Islet precursor cell (in vitro differentiated cells): Measurements from ENCODE around the gene ZKSCAN3.
"Not testable (repeated sequence)": the region's sequence is repeated elsewhere in the genome, so short reads cannot be mapped to it uniquely, and the experiment has no call there.

Experiments used
- DNase-seq: peaks from one replicate; pipeline ENCODE4 v3.0.0-alpha.2; 2018

ZKSCAN3 gene

DNA sequence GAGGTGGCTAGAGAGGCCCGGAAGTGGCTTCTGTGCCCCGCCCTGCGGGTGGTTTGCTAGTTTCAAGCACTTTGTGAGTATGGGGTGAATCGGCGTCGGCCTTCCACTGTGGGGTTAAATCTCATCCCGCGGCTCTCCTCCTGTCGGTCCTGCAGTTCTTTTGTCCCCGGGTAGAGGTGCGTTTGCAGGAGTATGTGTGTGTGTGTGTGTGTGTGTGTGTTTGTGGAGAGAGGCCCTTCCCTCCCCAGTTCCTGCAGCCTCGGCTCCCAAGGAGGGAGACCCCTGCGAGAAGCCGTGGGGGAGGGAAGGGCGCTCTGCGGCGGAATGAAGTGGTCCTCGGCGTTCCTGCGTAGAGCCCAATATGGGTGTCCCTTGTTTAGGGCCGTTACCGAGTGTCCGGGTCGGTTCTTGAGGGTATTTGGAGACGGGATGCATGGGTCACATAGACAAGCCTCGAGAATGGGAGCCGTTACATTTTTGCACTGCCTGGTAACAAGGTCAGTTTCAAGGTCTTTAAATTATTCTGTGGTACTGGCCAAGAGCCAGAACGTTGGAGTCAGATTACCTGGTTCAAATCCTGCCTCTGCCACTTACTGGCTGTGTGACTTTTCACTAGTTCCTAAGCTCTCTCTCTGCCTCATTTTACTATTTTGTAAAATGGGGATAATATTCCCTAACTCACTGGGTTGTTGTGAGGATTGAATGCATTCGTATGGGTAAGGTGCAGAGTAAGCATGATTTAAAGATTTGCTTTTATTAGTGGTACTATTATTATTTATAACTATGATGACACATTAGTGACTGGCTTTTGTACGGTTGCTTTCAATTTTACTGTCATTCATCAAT is at the start of gene ZKSCAN3:
Gene ZKSCAN3 (plus strand): TSS at position 56 of the 846 bp plus-strand sequence. CDS start 9,640 bp downstream, outside the sequence.
- DNase-seq = peak; percentile 91

DNA sequence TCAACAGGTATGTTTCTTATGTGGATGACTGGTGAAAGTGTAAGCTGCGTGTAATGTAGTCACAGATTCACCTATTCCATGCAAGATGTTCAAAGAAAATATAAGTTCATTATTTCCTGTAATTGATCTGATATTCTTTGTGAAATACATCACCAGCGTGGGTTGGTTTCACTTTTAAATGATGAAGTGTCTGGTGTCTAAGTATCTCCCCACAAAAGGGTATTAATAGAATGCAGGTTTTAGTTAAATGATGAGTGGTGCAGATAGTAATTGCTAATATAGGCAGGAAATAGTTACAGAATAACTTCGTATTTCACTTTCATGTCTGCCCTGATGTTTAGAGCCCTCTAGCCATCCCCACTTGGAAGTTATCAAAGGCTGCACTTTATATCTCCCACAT is 46.2 kb upstream of the ZKSCAN3 start:
- no peak for DNase-seq

DNA sequence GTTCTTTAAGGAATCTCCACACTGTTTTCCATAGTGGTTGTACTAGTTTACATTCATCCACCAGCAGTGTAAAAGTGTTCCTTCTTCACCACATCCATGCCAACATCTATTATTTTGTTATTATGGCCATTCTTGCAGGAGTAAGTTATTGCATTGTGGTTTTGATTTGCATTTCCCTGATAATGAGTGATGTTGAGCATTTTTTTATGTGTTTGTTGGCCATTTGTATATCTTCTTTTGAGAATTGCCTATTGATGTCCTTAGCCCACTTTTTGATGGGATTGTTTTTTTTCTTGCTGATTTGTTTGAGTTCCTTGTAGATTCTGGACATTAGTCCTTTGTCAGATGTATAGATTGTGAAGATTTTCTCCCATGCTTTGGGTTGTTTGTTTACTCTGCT is 43.4 kb upstream of the ZKSCAN3 start:
- not testable (repeated sequence) for DNase-seq

DNA sequence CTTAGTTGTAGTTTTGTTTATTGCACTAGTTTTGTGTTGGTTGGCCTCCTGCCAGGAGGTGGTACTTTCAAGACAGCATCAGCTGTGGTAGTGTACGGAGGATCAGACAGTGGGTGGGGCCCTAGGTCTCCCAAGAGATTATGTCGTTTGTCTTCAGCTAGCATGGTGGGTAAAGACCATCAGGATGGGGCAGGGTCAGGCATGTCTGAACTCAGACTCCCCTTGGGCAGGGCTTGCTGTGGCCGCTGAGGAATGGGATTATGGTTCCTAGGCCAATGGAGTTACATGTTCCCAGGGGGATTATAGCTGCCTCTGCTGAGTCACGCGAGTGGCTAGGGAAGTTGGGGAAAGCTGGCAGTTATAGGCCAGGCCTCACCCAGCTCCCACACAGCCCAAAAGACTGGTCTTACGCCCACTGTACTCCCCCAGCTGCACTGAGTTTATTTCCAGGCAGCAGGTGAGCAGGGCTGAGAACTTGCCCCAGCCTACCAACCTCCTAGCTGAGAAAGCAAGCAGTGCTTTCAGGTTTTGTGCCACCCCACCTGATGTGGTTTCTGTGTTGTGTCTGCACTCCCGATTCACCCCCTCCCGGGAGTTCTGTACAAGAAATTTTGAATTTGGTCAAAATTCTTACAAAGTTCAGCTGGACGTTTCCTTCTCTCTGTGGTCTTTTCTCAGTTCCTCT is 38.5 kb upstream of the ZKSCAN3 start:
- DNase-seq = no peak

DNA sequence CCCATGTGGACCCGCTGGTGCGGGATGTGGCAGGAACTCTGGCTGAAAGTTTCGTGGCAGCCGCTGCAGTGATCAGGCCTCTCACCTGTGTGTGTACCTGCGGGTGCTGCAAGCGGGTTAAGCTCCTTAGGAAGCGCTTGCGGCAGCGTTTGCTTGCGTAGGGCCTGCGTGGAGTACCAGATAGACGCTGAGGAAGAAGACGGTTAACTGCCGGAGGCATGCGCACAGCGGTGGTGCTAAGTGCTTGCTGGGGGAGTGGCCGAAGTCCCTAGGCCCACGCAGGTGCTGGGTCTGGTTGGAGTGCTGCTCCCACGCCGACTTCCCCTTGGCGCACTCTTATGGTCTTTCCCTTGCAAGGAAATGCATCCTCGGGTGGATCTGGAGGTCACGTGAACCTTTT is 36.8 kb upstream of the ZKSCAN3 start:
- DNase-seq = no peak

DNA sequence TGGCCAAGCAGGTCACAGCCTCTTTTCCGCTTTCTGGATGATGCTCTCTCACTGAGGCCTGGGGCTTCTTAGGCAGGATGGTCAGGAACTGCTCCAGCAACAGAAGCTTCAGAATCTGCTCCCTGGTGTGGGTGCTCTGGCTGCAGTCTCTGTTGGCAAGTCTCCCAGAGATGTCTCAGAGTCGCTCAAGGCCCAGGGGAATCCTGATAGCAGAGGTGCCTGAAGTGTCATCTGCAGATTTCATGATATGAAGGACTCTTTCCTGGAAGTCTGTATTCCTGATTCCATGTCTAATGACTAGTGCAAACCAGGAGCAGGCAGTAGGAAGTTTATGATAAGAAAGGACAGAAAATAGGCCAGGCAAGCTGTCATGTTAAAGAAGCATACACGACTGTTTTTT is 34.1 kb upstream of the ZKSCAN3 start:
- no peak for DNase-seq

DNA sequence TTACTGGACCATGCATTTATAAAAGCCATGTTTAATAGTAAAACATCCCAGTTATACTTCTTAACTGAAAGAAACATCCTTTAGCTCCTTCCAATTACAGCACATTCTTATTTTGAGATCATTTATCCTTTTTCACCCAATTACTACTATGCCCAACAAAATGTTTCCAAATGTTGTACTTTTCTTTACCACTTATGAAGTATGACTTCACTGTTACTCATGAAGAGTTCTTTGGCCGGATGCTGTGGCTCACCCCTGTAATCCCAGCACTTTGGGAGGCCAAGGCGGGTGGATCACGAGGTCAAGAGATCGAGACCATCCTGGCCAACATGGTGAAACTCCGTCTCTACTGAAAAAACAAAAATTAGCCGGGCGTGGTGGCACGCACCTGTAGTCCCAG is 31.9 kb upstream of the ZKSCAN3 start:
- DNase-seq = not testable (repeated sequence)

DNA sequence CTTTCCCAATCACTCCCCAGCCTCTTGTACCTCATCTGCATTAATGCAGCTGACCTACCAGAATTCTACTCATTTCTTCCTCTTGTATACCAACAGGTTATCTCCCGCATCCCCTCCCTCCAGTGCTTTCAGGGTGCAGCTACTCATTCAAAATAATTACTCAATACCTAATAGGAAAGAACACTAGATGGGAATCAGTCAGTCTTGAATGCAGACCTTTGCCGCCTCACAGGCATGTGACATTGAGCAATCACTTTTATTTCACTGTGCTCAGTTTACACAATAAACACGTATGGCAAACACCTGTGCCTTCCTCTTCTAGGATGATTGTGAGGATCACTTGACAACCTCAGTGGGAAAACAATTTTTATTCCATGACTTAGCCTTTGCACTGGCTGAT is 27.1 kb upstream of the ZKSCAN3 start:
- DNase-seq = no peak

DNA sequence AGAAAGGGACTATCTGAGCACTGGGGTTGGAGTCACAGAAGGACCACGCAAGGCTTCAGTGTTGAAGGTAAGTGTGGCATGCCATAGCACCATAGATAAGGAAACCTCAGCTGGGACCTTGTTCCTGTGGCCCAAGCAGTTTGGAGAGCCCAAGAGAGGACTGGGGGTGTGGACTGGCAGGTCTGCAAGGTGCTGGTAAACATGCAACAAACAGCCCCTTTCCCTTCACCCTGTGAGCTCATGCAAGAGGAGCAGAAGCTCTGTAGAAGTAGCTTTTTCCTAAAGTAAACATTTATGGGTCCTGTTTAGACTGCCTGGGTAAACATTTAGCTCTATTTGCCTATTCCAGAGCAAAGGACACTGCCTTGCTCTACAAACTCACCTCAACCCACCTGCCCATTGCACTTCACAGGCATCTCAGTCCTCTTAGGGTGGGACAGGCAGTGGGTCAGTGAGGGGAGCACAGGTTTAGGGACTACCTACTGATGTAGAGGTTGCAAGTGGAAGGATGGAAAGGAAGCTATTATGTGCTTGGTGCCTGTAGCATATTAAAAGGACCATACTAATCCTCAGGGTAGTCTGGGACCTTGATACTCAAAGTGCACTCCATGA is 25.8 kb upstream of the ZKSCAN3 start:
- no peak for DNase-seq

DNA sequence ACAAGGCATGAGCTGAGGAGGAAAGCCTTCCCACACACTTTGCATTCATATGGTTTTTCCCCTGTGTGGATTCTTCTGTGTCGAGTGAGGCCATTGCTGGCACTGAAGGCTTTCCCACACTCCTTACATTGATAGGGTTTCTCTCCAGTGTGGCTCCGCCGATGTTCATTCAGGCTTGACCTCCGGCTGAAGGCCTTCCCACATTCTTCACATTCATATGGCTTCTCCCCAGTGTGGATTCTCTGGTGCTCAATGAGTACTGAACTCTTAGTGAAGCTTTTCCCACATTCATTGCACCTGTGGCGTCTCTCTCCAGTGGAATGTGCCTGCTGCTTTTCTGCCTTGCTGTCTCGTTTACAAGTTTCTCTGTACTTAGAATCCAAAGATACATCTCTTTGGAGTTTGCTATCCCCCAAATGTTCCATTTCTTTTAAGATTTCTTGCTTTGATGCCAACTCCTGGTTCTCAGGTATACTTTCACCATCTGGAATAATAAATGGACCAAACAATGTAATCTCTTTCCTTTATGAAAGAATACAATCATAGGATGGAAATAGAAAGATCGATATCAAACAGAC is 23.3 kb upstream of the ZKSCAN3 start:
- no peak for DNase-seq

DNA sequence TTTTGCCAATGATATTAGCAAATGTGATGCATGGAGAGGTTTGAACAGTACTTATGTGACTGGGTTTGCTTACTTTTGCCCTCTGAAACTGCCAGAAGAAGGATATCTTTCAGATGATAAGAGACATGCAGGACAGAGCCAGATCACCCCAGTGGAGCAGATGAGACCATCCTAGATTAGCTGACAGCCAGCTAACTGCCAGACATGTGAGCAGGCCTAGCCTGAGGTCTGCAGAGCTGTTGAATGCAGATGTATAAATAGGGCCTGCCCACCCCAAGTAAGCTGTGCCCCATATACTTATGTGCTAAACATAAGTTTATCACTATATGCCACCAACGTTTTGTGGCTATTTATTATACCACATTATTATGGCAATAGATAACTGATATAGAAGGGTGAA is 19.7 kb upstream of the ZKSCAN3 start:
- no peak for DNase-seq

DNA sequence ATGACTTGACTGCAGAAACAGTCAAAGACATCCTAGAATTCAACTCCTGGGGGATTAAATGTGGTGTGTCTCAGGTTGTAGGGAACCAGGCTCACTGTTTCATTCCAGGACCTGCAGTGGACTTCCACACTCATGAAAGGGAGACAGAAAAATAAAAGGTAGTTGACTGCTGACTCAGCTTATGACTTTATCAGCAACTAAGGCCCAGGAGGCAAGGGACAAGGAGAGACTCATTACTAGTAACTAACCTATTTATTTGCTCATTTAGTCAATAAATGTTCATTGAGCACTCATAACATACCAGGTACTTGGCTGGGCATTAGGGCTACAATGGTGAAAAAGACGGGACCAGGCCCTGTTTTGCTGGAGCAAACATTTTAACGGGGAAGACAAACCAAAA is 16.7 kb upstream of the ZKSCAN3 start:
- no peak for DNase-seq

DNA sequence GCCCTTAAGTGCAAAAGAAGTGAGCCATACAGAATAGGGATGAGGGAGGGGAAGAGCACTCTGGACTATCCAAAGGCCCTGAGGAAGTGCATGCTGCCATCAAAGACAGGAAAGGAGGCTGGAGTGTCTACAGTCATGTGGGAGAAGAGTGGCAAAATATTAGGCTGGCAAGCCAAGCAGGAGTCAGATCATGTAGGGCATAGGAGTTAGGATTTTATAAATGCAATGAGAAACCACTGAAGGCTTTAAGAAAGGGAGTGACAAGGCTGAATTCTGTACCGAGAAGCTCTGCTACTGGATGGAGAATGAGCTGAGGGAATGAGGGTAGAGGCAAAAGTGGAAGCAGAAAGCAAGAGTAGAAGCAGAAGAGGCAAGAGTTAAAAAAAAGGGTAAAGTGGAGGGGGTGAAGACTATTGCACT is 16.1 kb upstream of the ZKSCAN3 start:
- DNase-seq = no peak

DNA sequence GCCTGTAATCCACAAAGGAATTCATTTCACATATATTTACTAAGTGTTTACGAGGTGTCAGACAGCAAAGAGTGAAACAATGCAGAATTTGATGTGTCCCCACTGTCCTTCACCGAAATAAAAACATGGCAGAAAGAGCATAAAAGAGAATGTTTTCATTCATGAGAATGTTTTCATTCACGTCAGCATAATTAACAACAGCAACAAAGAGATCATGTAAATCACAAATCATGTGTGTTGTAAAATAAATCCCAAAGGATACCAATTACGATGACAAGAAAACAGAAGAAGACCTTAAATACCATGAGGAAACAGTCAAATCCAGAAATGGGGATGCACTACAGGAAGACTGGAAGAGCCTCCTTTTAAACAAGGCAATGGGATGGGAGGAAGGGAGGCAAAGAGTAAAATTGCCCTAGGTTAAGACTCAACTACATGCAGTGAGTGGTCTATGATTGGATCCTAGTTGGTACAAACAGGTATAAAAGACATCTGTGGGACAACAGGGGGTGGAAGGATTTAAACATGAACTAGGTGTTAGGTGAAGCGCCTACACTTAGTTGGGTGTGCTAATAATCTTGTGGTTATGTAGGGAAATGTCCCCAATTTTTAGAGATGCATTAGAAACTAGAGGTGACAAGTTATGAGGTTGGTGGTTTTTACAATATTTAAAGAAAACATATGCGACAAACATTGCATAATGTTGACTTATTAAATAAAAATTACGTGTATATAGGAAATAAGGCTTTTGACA is 15.3 kb upstream of the ZKSCAN3 start:
- DNase-seq = no peak

DNA sequence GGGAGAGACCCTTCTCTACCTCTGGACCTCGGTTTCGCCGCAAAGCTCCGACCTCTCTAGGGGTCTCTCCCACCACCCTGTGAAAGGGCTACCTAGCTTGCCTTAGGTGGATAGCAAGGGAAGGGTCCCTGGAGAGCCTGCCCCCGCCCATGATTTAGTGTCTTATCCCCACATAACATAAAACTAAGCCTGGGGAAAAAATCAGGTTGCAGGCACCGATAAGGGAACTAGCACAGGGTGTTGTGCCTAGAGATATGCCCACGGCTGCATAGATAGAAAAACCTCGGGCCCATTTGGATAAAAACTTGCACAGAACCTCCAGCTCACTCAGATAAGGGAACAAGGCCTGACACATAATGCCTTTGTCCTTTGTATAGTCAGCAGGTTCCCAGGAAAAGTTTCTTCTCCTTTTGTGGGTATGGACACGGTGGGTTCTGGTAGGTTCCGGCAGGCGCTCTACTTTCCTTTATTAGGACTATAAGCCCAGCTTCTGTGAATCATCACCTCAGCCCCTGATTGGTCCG is 14.6 kb upstream of the ZKSCAN3 start:
- no peak for DNase-seq

DNA sequence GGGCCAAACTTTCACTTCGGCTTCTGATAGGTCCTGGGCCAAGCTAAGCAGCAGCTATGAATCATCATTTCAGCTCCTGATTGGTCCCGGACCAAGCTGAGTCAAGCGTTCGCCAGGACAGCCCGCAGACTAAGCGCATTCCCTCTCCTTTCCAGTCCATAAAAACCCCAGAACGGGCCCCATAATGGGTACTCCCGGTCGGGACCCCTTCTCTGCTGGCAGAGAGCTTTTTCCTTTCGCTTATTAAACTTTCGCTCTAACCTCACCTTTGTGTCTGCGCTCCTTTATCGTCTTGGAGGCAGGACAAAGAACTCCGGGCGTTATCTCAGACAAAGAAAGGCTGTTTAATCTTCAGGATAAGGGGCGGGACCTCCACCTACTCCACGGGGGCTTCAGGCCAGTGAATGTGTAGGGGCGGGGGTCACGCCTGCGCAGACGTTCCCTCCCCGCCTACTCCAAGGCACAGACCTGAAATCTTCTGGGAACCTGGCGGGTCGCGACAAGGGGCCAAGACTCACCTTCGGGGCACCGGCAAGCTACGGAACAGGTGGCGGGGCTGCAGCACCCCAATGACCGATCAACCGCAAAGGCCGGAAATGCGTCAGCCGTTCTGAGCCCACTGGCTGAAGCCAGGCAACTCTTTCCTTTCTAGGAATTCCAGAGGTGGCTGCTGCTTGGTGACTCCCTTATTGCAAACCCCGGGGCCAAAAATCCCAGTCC is 14.0 kb upstream of the ZKSCAN3 start, which contains the start of gene ZSCAN31:
Gene ZSCAN31 (minus strand): TSS at position 585 of the 720 bp plus-strand sequence. CDS start 6,465 bp downstream, outside the sequence.
- DNase-seq = peak; percentile 99

DNA sequence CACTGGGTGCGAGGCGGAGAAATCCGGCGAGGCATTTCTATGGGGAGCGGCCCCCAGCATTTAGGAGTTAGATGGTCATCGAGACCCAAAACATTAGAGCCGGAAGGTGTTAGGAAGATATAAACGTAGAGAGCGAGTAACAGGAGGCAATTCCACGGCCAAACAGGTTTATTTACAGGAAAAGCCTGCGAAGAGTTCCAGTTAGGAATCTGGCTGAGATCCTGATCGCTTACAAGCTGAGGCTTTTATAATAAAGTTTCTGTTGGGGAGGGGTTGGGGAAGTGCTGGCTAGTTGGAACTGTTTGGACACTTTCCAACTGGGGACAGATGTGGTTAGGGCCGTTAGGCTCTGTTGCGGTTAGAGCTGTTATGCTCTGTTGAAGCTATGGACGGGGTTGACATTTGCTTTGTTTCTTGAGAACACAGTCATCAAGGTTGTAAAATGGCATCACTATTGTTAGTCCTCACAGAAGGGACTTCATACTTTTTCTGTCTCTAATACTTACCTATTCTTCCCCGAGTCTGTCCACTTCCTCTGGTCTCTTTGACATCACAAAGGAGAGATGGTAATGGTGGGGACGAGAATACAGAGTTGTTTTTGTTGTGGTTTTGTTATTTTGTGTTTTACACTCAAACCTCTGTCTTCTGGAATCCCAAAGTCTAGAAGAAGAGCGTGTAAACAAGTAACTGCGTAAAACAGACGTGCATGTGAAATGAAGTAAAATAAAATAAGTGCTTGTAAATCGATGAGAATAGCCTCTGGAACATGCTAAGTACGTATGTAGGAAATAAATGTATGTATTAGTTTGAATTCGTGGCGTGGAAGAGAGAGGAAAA is 13.2 kb upstream of the ZKSCAN3 start:
- no peak for DNase-seq

DNA sequence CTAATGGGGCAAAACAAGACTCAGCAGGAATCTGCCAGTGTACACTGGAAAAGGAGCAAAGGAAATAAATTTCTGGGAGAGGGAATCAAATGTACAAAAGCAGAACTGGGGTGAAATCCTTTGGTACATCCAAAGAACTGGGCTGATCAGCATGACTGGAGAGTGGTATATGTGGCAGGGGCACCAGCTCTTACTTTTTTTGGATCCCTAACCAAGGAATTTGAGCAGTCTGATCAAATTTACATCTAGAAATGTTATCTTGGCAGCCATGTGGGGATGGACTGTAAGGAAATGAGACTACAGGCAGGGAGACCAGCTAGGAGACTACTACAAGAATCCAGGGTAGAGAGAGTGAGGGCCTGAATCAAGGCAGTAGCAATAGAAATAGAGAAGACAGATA is 12.6 kb upstream of the ZKSCAN3 start:
- no peak for DNase-seq

DNA sequence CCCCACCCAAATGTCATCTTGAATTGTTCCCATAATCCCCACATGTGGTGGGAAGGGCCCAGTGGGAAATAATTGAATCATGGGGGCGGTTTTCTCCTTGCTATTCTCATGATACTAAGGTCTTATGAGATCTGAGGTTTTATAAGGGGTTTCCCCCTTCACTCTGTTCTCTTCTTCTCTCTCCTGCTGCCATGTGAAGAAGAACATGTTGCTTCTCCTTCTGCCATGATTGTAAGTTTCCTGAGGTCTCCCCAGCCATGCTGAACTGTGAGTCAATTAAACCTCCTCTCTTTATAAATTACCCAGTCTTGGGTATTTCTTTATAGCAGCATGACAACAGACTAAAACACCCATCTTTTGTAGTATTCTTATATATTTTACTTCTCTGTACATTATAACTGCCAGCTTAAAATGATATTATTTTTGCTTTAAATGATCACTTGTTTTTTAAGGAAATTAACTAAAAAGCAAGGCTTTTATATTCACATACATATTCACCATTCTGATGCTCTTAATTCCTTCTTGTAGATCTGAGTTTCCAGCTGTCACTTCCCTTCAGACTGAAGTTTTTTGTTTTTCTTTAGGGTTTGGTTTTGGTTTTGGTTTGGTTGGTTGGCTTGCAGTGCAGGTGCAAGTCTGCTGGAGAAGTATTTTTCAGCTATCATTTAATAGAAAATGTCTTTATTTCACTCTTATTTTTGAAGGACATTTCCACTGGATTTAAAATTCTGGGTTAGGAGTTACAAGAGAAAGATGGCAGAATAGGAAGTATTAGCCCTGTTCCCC is 9.2 kb upstream of the ZKSCAN3 start:
- DNase-seq = no peak
